Epithelial cell of proximal tubule (primary cell): ENCODE results near the gene EDDM3A. TPM values are rescaled to one million over a fixed set of nuclear protein-coding genes. Genes with fewer than 3 reads are reported as not detected.
A peak's percentile ranks its signal among the peaks of the same experiment; 100 is the strongest.
"Not testable (repeated sequence)": the region's sequence is repeated elsewhere in the genome, so short reads cannot be mapped to it uniquely, and the experiment has no call there.

Source experiments
- DNase-seq: peaks from one replicate; pipeline ENCODE4 v3.0.0-alpha.2; 2011; ENCODE audit warnings: low read depth
- H3K4me3 ChIP-seq: 2 replicates; pipeline ENCODE4 v1.5.1; 2011; ENCODE audit warnings: low read depth, mild to moderate bottlenecking, low read length
- CTCF ChIP-seq: conservative IDR thresholded peaks from 2 replicates; pipeline ENCODE4 v1.5.1; 2012; ENCODE audit warnings: low read depth, mild to moderate bottlenecking, low read length
- total RNA-seq: library from RNA; depleted of rRNA; stranded (reverse); fragments of >200 nt; gene quantifications from 2 replicates; pipeline ENCODE4 v1.2.3, GENCODE V29; 2015

Gene EDDM3A
- total RNA-seq, 1 donor from 2014 or later: not detected

- TF ChIP-seq CTCF: no peak
- no peak for DNase-seq
- H3K4me3 ChIP-seq: no peak overlapping the region
Observed at GRCh38 chr14:20748439-20748838, 2.8 kb downstream of the EDDM3A start.

GRCh38 chr14:20750194-20750593 lies 4.5 kb downstream of the EDDM3A start:
- TF ChIP-seq CTCF: no peak
- DNase-seq: no peak
- no peak overlapping the region for H3K4me3 ChIP-seq

GRCh38 chr14:20751963-20752562 lies 6.4 kb downstream of the EDDM3A start:
- no peak for DNase-seq

GRCh38 chr14:20754308-20754707 lies 8.6 kb downstream of the EDDM3A start:
- DNase-seq: no peak
- no peak overlapping the region for H3K4me3 ChIP-seq
- no peak for TF ChIP-seq CTCF

More at GRCh38 chr14:20751963-20752562, 6.4 kb downstream of the EDDM3A start:
- no peak overlapping the region for H3K4me3 ChIP-seq
- no peak for TF ChIP-seq CTCF

GRCh38 chr14:20755037-20755436 lies 9.3 kb downstream of the EDDM3A start:
- TF ChIP-seq CTCF: no peak
- DNase-seq: no peak
- no peak overlapping the region for H3K4me3 ChIP-seq

GRCh38 chr14:20757965-20758364 lies 12.3 kb downstream of the EDDM3A start:
- peak; percentile 21 for TF ChIP-seq CTCF
- DNase-seq: no peak
- H3K4me3 ChIP-seq: no peak overlapping the region

- not testable (repeated sequence) for DNase-seq, H3K4me3 ChIP-seq
Observed at GRCh38 chr14:20759465-20759864, 13.8 kb downstream of the EDDM3A start.
